Natural killer cell (primary cell): ENCODE data around the gene CEP128. TPM values are rescaled to one million over a fixed set of nuclear protein-coding genes. Genes with fewer than 3 reads are reported as not detected.

Source experiments
- ATAC-seq, 3 donors: fragments of 150-1000 bp in 2 of 3; fragments of 200-7000 bp in 1 of 3; cut with Tn5 transposase; 1 replicate in 1 of 3; 2 replicates in 2 of 3; pipeline ENCODE4 v1.10.0; 2021; ENCODE audit warnings: mild to moderate bottlenecking in 2 of 3, moderate library complexity in 2 of 3
- DNase-seq, 2 donors: peaks; one replicate each; pipeline versions ENCODE4 v3.0.0 to v3.0.0-alpha.2; 2013 to 2021; ENCODE audit warnings: mixed read lengths in 1 of 2
- H3K27ac ChIP-seq: one replicate; pipeline ENCODE4 v1.5.1; 2013; ENCODE audit warnings: mild to moderate bottlenecking, low read length
- H3K27me3 ChIP-seq: one replicate; pipeline ENCODE4 v1.6.1; 2013; ENCODE audit warnings: low read length; ENCODE audit not compliant: control insufficient read depth, insufficient read depth
- H3K36me3 ChIP-seq: one replicate; pipeline ENCODE4 v1.6.1; 2013; ENCODE audit warnings: low read length; ENCODE audit not compliant: control insufficient read depth, insufficient read depth
- H3K4me1 ChIP-seq: one replicate; pipeline ENCODE4 v1.6.1; 2013; ENCODE audit warnings: low read length; ENCODE audit not compliant: control insufficient read depth, insufficient read depth
- H3K4me3 ChIP-seq: one replicate; pipeline ENCODE4 v1.5.1; 2013; ENCODE audit warnings: low read length
- H3K9me3 ChIP-seq: one replicate; pipeline ENCODE4 v1.6.1; 2013; ENCODE audit warnings: low read length; ENCODE audit not compliant: control insufficient read depth, insufficient read depth
- H3K27ac Mint-ChIP-seq, 2 donors: one replicate each; pipeline ENCODE4 v1.8.0; 2022; ENCODE audit warnings: mild to moderate bottlenecking in 2 of 2, mixed read lengths in 2 of 2, moderate library complexity in 1 of 2
- H3K27me3 Mint-ChIP-seq, 2 donors: one replicate each; pipeline ENCODE4 v1.8.0; 2022; ENCODE audit warnings: low read depth in 2 of 2, mixed read lengths in 2 of 2
- H3K36me3 Mint-ChIP-seq: one replicate; pipeline ENCODE4 v1.8.0; 2022; ENCODE audit warnings: mixed read lengths
- H3K4me1 Mint-ChIP-seq, 2 donors: one replicate each; pipeline ENCODE4 v1.8.0; 2022; ENCODE audit warnings: mixed read lengths in 2 of 2
- H3K4me3 Mint-ChIP-seq: one replicate; pipeline ENCODE4 v1.8.0; 2022; ENCODE audit warnings: mild to moderate bottlenecking, moderate library complexity, mixed read lengths
- H3K9me3 Mint-ChIP-seq, 2 donors: one replicate each; pipeline ENCODE4 v1.8.0; 2022; ENCODE audit warnings: mixed read lengths in 2 of 2
- WGBS: methylation state at CpG from one replicate; pipeline ENCODE4 v1.1.7; 2013; ENCODE audit warnings: missing lambda C conversion rate; ENCODE audit not compliant: insufficient coverage; 5-methylcytosine and 5-hydroxymethylcytosine counted together
- intact Hi-C: fragments of 100-400 bp; cut with micrococcal nuclease; formaldehyde crosslinking; loops from one replicate; pipeline ENCODE4 v1.14.2; 2022
- total RNA-seq, 4 donors: library from RNA; stranded (reverse); fragments of 120-200 nt in 1 of 4; gene quantifications; one replicate each; pipeline versions ENCODE4 v1.2.3 to v1.2.4, GENCODE V29; 2013 to 2022
- TF ChIP-seq, protein P1 (sequence below): fragments of 200-600 bp; IDR thresholded peaks from one replicate; pipeline ENCODE4 v1.8.0; 2022; ENCODE audit warnings: antibody characterized with exemption

Gene CEP128
- total RNA-seq, 3 donors from 2014 or later (not counting 1 experiment from before 2014, with no cell fraction given), result 14.4 to 16.7 (median 15.6) TPM

GRCh38 chr14:80523518-80524117 lies 417.9 kb downstream of the CEP128 start:
- Histone ChIP-seq H3K27ac (no peak overlapping the region), H3K9me3 (no peaks in the 10 kb centered on the region), H3K4me1 (no peaks in the 10 kb centered on the region), H3K36me3 (no peaks in the 10 kb centered on the region), H3K27me3 (no peaks in the 10 kb centered on the region), H3K4me3 (no peak overlapping the region)
- Mint-ChIP-seq H3K36me3 (peaks cover 11% of the 10 kb centered on the region), H3K27ac (no peak overlapping the region), H3K27me3 (no peaks in the 10 kb centered on the region), H3K9me3 (peaks cover 4% of the 10 kb centered on the region in 2 donors), H3K4me3 (no peak overlapping the region), H3K4me1 (no peaks in the 10 kb centered on the region)
- intact Hi-C loops, result no loop called here
- DNase-seq (no peak), ATAC-seq (no peak)
- TF ChIP-seq, protein P1, sequence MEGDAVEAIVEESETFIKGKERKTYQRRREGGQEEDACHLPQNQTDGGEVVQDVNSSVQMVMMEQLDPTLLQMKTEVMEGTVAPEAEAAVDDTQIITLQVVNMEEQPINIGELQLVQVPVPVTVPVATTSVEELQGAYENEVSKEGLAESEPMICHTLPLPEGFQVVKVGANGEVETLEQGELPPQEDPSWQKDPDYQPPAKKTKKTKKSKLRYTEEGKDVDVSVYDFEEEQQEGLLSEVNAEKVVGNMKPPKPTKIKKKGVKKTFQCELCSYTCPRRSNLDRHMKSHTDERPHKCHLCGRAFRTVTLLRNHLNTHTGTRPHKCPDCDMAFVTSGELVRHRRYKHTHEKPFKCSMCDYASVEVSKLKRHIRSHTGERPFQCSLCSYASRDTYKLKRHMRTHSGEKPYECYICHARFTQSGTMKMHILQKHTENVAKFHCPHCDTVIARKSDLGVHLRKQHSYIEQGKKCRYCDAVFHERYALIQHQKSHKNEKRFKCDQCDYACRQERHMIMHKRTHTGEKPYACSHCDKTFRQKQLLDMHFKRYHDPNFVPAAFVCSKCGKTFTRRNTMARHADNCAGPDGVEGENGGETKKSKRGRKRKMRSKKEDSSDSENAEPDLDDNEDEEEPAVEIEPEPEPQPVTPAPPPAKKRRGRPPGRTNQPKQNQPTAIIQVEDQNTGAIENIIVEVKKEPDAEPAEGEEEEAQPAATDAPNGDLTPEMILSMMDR, result no peak

- no peak overlapping the region for H3K27ac ChIP-seq
- no peak overlapping the region for H3K4me3 Mint-ChIP-seq
- no peaks in the 10 kb centered on the region for H3K27me3 ChIP-seq
- TF ChIP-seq, protein P1, result no peak
- peaks cover 4% of the 10 kb centered on the region in 2 donors for H3K9me3 Mint-ChIP-seq
- no peaks in the 10 kb centered on the region for H3K36me3 ChIP-seq
- peaks cover 11% of the 10 kb centered on the region for H3K36me3 Mint-ChIP-seq
- H3K4me1 ChIP-seq, result no peaks in the 10 kb centered on the region
- no peaks in the 10 kb centered on the region for H3K9me3 ChIP-seq
- no peaks in the 10 kb centered on the region for H3K27me3 Mint-ChIP-seq
- DNase-seq (no peak), ATAC-seq (no peak)
- intact Hi-C loops, result no loop called here
- no peak overlapping the region for H3K4me3 ChIP-seq
- H3K4me1 Mint-ChIP-seq, result no peaks in the 10 kb centered on the region
- no peak overlapping the region for H3K27ac Mint-ChIP-seq
Measured at GRCh38 chr14:80522936-80523335, 418.6 kb downstream of the CEP128 start.

GRCh38 chr14:80522411-80522810 lies 419.1 kb downstream of the CEP128 start:
- intact Hi-C loops, result no loop called here
- no peaks in the 10 kb centered on the region for H3K27me3 ChIP-seq
- ATAC-seq (no peak), DNase-seq (no peak)
- Mint-ChIP-seq H3K4me3 (no peak overlapping the region), H3K4me1 (no peaks in the 10 kb centered on the region), H3K9me3 (peaks cover 4% of the 10 kb centered on the region in 2 donors), H3K36me3 (peaks cover 11% of the 10 kb centered on the region), H3K27me3 (no peaks in the 10 kb centered on the region), H3K27ac (no peak overlapping the region)
- no peak overlapping the region for H3K27ac ChIP-seq
- H3K36me3 ChIP-seq, result no peaks in the 10 kb centered on the region
- no CpG with 5 or more reads among the region's 1 CpG for WGBS
- no peak overlapping the region for H3K4me3 ChIP-seq
- no peaks in the 10 kb centered on the region for H3K9me3 ChIP-seq
- H3K4me1 ChIP-seq, result no peaks in the 10 kb centered on the region
- TF ChIP-seq, protein P1, result no peak

DNA sequence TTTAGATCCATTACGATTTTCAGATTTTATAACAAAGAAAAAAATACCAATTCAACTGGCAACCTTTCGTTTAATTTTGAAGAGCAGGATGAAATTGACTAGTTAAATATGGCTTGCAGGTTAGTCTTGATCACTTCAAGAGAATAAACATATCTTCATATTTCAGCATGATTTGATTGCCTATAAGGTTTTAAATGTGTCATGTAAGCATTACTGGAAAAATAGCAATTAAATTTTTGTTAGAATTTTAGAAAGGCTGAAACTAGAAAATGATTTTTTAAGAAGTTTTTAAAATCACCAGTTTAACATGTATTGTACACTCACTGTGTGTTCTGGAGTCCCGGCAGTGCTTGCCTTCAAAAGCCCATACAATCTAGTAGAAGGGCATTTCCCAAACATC lies 420.1 kb downstream of the CEP128 start:
- ATAC-seq (no peak), DNase-seq (no peak)
- H3K36me3 Mint-ChIP-seq, result peaks cover 11% of the 10 kb centered on the region
- H3K27ac Mint-ChIP-seq, result no peak overlapping the region
- TF ChIP-seq, protein P1, result no peak
- no peaks in the 10 kb centered on the region for H3K27me3 ChIP-seq
- H3K9me3 ChIP-seq, result no peaks in the 10 kb centered on the region
- H3K4me1 Mint-ChIP-seq, result no peaks in the 10 kb centered on the region
- intact Hi-C loops, result no loop called here
- no peaks in the 10 kb centered on the region for H3K36me3 ChIP-seq
- H3K27ac ChIP-seq, result no peak overlapping the region
- H3K4me3 Mint-ChIP-seq, result no peak overlapping the region
- WGBS, result 100% methylated on average over 1 of the region's 3 CpGs
- no peak overlapping the region for H3K4me3 ChIP-seq
- no peaks in the 10 kb centered on the region for H3K4me1 ChIP-seq
- H3K27me3 Mint-ChIP-seq, result no peaks in the 10 kb centered on the region
- H3K9me3 Mint-ChIP-seq, result peaks cover 4 to 6% of the 10 kb centered on the region in 2 donors
